Measurements from ENCODE around the gene ZNF367. TPM values are rescaled to one million over a fixed set of nuclear protein-coding genes. Genes with fewer than 3 reads are reported as not detected.

ZNF367 gene
- total and polyA plus RNA-seq, 4 donors: 6.7 to 10.1 (median 7.1) TPM

Other genes with a start within 250 kb of the ZNF367 start
- gene HSD17B3, start 116.2 kb downstream of the ZNF367 start, total RNA-seq: under 1 TPM; 0.20 to 0.44 TPM
- under 1 TPM; 0.54 to 0.84 TPM for gene HSD17B3, start 116.2 kb downstream of the ZNF367 start, polyA plus RNA-seq (ENCODE audit: insufficient read length in 2 of 2)
- gene SLC35D2, start 34.7 kb downstream of the ZNF367 start, total RNA-seq: 10 to 100 TPM; 10.7 to 17.8 TPM
- gene SLC35D2, start 34.7 kb downstream of the ZNF367 start, polyA plus RNA-seq (ENCODE audit: insufficient read length in 2 of 2): 10 to 100 TPM in 1 of 2 donors, 1 to 10 TPM in 1; 8.4 to 11.1 TPM
- 10 to 100 TPM; 16.8 to 20.0 TPM for gene HABP4, start 31.8 kb upstream of the ZNF367 start, total RNA-seq
- gene HABP4, start 31.8 kb upstream of the ZNF367 start, polyA plus RNA-seq (ENCODE audit: insufficient read length in 2 of 2): 10 to 100 TPM; 35.8 to 38.9 TPM
- gene CDC14B, start 201.5 kb upstream of the ZNF367 start, total RNA-seq: 10 to 100 TPM; 19.9 to 46.5 TPM
- gene CDC14B, start 201.5 kb upstream of the ZNF367 start, polyA plus RNA-seq (ENCODE audit: insufficient read length in 2 of 2): 10 to 100 TPM; 19.5 to 20.2 TPM
- gene PRXL2C, start 236.9 kb upstream of the ZNF367 start, total RNA-seq: 10 to 100 TPM; 11.6 to 15.5 TPM
- gene PRXL2C, start 236.9 kb upstream of the ZNF367 start, polyA plus RNA-seq (ENCODE audit: insufficient read length in 2 of 2): 1 to 10 TPM; 6.1 to 7.3 TPM